T follicular helper cell (primary cell): Measurements from ENCODE around the gene COX7A2.

ENCODE experiments used
- DNase-seq: peaks from one replicate; pipeline ENCODE4 v3.0.0-alpha.2; 2020; ENCODE audit warnings: low read depth

COX7A2 gene

DNA sequence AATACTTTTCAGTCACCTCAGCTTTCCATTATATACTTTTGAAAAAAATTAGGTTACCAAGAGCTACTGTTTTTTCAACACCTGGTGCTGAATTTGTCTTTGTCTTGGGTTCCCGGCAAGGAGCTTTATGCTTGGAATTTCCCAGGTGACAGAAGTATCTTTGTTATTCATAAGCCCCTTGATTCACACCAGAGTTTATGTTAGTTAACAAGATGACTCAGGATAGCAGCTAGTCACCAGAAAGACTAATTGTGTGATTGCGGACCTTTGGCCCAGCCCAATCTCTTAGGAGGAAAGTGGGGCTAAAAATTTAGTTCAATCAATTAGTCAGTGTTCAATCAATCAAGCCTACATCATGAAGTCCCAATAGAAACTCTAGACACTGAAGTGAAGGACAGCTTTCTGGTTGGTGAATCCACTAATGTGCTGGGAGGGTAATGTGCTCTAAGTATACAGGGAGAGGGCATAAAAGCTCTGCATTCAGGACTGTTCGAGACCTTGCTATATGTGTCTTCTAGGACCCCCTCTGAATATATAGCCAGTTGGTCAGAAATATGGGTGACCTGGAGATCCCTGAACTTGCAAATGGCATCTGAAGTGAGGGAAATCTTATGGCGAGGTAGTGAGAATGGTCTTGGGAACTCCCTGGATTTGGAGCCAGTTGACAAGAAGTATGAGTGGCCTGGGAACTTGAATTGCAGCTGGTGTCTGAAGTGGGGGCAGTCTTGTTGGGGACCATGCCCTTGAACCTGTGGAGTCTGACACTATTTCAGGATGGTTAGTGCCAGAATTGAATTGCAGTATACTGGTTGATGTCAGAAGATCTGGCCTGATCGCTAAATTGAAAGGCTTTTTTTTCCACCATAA lies 24.8 kb upstream of the COX7A2 start:
- DNase-seq, result no peak

DNA sequence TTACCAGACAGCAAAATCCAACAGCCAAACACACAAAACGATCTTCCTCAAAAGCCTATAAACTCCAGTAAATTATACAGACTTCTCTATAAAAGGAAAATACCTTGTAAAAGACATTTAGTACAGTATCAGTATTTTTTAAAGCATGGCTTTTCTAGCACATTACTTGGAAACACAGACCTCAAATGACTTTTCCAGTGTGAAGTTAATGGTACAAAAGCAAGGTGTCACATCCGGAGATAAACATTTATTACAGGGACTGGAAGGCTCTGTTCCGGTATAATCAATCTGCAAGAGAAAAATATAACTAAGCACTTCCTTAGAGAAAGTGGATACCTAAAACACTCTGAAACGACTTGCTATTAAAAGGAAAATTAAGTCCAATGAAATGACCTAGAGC lies 23.9 kb upstream of the COX7A2 start:
- DNase-seq, result no peak

DNA sequence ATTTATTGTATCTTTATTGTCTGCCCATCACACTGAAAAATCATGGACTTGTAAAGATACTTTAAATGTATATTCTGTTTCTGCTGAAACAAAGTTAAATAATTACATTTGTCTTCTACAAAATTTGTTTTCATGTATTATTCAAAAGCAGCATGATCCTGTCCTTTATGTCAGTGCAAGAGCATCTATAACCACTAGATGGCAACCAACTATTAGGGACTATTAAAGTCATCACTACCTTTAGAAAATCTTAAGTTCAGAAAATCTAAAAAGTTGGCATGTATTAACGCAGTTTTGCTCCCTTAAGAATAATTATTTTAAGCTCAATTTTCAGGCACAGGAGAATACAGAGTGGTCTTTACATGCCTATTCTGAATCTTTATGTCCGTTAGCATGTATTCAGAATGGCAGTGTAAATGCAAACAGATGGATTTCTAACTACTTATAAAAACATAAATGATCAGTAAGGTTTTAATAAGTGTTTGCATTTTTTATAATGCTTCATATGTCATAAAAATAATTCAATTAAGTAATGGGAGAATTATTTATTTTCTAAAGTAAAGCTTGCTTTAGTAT lies 23.2 kb upstream of the COX7A2 start:
- DNase-seq, result no peak

DNA sequence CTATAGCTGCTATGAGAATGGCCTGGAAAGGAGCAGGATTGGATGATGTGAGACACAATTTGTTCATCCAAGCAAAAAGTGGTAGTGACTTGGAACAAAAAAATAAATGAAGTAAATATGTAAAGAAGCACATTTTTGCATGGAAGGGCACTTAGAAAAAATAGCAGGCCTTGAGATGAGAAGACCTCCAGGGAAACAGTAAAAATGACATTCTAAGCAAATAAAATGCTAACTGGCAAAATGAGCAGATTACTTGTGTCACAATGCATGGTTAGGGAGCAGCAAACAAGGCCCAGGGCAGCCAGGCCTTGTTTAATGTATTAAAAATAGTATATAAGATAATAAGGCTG lies 19.8 kb upstream of the COX7A2 start:
- no peak for DNase-seq

DNA sequence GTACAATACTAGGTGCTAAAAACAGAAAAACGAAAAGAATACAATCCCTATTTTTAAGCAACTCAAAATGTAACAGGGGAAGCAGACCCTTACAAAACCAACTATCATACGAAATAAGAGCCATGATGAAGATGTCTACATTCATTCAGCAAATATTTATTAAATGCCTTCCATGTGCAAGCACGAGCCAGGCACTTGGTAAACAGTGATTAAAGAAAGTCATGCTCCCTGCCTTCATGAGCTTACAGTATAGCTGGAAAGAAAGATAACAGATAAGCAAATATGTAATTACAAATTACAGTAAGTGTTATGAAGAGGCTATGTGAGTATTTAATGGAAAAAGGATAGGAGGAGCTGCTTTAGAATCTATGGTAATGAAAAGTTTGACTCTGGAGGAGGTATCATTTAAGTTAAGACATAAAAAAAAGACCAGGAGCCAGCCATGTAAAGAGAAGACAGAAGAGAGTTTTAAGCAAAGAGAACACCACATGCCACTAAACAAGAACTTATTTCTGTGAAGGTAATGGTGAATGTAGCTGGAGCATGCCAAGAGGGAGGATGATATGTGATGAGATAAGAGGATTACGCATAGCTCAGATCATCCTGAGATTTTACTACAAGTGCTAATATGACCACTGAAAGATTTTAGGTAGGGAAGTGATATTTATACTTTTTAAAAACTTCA lies 19.3 kb upstream of the COX7A2 start:
- DNase-seq, result no peak

DNA sequence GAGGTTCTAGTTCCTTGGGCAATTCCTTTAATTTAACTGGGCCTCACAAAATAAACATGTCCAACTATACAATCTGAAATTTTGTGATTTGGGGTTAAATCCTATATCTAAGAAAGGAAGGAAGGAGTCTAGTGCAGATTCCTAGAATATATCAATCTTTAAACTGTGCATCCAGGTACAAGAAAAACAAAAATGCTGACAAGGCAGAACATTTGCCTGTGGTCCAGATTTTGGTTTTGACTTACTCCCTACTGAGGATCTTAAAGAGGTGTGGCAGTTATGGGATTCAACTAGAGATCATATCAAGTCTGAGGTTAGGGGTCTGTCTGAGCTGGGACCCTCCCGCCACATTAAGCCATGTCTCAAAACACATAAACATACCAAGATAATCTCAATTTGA lies 17.7 kb upstream of the COX7A2 start:
- DNase-seq, result no peak

DNA sequence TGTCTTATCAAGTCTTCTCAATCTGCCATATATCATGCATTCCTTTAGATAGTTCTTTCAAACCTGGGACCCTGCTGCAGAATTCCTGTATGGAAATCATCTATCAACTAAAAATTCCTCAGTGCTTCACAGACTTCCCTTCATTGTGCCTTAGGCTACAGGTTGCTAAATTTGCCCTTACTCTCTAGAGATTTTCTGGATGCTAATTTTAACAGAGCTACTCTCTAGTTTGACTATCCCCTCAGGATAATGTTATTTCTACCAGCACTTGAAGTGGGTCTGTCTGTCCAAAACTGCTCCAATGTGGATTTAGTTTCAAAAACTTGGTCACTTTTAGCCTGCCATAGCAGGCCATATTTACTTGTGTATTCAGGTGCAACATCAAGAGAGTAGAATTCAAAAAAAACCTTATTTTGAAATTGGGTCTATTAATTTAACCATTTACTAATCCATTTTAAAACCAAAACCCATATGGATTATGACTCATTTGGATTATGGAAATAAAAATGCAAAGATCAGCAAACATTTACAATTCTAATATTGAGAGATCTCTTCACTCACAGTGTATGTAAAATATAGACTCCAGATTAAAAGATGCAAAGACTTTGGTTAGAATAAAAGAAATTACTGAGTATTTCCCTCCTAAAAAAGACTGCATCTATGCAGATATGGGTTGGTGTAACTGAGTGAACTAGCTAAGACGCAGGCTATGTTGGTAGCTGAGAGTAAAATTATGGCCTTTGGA lies 13.9 kb upstream of the COX7A2 start:
- DNase-seq, result no peak

DNA sequence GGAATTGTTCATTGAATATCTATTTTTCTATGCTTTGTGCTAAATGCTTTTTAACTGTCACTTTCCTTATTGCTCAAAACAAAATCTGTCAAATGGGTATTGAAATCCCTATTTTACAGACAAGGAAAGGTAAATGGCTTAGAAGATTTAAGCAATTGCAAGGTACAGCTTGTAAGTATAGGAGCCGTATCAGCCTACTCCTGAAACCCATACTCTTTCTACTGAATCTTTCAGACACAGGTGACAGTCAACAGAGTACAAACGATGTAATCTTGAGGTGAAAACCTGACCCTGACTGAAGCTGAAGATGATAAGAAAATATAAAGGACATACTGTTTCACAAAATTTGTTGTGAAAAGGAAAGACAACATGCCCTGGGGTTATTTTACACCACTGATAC lies 7.0 kb upstream of the COX7A2 start:
- no peak for DNase-seq

DNA sequence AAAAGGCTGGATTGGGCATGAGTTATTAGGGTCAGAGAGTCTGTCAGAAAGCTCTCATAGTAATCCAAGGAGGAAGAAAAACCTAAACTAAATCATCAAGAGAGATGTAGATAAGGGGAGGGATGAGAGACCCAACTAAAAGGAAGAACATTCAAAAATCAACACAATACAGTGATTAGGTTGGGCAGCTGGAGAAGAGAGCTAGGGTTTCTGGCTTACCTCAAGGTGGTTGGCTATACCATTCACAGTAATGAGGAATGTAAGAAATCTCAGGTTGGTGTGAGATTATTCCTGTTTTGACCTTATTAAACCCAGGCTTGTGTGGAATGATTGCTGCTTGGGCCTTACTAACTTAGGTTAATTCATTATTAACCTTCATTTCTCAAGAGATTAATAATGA lies 6.2 kb upstream of the COX7A2 start:
- no peak for DNase-seq

DNA sequence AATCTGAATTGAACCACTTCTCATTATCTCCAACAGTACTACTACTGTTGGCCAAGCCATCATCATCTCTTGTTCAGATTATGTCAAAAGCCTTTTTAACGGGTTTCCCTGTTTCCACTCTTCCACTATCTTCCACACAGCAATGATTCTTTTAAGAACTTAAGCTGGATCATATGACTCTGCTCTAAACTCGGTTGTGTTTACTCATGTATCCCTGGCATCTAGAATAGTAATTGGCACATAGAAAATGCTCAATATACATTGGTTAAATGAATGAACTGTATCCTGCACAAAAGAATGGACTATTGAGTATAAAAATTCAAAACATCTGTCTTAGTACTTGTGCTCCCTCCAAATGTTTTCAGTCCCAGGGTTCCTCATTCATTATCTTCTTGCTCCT lies 2.8 kb upstream of the COX7A2 start:
- no peak for DNase-seq

DNA sequence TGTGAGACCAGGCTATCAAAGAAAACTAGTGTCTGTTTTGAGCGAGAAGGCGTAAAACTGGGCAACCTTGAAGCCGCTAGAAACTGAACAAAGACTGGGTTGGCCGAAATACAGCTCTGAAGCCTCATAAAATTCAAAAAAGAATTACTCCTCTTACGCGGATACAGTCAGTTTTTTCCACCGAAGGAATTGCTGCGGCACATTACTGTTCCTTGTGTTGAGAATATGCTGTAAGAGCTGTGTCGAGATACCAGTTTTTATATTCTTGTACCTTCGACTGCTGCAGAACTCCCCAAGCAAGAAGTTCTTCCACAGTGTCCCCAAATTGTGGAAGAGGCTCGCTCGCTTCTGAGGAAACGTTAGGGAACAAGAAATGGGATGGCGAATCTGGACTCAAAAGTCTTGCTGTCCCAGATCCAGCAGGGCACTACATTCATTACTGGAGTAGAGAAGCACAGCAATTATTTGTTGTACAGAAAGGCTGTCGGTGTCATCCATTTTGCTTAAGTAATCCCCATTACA lies 523 bp upstream of the COX7A2 start:
- DNase-seq, result no peak

DNA sequence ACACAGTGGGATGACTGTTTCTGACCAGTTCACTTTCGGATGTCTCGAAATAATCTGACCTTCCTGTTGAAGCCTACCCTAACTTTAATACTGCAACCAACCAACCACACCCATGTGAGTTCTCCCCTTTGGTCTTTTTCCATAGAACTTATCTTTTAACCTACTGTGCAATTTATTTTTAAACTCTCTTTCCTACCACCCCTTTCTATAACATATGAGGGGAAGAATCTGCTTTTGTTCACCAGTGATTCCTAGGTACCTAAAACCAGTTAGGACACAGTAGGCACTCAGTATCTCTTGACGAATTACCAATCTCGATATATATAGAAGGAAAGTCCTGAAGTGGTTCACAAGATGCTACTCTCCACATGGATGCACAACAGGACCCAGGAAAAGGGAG lies 7.0 kb downstream of the COX7A2 start:
- DNase-seq, result no peak

DNA sequence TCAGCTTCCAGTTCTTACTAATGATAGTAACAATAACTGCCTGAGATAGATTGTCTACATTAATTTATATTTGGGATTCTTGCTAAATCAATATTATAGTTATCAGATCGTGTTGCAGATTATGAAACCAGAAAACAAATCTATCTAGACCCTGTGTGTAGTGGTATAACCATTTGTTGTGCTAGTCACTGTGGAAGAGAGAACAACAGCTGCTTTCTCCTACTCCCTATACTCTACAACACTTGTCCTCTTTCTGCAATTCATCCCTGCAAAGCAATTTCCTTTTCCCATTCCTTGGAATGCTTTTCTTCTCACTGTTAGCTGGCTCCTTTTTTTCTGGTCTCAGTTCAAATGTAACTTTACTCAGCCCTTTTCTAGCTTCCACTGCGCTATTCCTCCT lies 8.3 kb downstream of the COX7A2 start:
- DNase-seq, result no peak

DNA sequence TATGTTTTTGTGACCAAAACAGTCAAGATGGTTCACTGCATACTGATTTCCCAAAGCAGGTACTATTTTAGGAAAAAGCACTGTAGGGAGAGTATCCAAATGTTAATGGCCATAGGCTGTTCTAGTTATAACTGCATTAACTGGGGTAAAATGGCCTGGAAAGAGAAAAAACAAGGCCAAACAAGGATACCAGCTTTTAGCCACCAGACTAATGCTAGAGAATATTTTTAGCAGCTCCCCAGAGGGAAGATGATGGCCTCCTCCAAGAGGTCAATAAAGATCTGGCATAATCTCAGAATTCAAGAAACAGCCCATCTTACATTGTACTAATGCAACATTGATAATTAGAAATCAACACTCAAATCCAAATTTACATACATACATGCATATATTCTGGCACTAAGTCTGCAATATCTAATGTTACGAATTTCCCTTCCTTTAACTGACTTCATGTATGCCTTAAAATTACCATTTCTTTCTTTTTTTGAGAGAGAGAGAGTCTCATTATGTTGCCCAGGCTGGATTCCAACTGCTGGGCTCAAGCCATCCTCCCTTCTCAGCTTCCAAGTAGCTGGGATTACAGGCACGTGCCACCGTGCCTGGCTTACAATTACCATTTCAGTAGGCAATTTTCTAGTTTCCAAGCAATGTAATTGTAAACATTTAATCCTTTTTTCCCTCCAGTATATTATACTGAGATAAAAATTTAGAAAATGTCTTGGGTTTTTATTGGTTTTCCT lies 9.3 kb downstream of the COX7A2 start:
- DNase-seq, result no peak

DNA sequence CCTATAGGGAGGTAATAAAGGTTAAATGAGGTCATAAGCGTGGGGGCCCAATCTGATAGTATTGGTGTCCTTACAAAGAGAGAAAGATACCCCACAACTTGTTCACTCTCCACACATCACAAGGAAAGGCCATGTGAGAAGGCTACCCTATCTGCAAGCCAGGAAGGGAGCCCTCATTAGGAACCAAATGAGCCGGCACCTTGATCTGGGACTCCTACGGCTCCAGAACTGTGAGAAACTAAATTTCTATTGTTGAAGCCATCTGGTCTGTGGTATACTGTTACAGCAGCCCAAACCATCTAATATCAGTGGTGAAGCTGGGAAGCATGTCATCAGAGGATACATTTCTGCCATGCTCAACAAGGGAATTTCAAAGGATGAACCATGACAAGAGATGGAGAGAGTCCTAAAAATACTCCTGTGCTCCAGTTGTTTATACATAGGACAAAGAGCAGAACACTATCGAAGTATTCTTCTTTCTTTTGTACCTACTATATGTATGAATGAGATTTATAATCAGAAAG lies 10.4 kb downstream of the COX7A2 start:
- DNase-seq, result no peak

DNA sequence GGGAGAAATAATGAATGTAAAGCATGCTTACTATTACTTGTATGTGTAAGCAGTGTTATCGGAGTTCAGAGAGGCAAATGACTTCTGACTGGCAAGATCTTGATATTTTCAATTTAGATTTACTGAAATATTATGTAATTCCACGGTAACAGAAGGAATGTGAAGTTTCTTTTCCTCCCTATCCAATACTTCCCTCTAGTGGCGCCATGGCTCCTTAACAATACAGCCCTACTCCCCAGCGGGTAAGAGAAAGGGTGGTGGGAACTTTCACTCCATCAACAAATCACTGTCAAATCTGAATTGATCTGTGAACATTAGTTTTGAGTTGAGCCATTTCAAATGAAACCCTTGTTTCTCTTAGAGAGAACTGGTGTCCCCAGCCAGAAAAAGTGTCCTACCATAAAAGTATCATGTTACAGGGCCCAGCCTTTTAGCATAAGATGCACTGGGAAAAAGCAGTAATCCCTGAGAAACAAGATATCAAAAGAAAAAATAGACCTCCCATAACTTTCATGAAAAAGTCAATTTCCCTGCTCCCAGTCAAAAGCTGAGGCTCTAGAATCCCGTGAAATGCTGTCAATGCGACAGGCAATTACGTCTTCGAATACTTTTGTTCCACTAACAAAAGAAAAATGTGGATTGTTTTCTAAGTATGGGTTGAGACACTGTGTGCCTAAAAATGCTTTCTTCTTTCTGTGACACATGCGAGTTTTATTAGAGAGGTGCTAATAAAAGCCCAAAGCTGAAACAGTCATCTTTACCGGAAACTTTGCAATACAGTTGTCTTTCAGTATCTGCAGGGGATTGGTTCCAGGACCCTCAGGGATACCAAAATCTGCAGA lies 12.9 kb downstream of the COX7A2 start:
- DNase-seq, result no peak

DNA sequence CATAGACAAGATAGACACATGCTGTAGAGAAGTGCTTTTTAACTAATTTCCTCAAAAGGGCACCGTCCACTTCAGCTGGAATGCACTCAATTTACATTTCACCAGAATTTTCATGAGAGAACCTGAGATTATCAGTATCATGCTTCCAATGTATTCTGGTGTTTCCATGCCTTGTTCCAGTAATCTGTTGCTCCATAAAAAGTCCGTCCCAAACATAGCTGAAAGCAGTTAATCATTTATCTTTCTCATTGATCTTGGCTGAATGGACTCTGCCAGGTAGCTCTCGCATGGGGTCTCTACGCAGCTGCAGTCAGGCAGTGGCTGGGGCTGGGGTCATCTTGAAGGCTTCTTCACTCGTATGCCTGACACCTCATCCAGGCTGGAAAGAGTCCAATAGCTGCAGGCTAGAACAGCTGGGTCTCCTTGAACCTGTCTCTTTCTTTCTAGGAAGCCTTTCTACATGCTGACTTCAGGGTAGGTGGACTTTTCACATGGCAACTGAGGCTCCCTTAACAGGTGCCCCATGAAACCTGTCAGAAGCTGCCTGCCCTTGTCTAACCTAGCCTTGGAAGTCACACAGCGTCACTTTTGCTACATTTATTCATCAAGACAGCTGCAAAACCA lies 19.2 kb downstream of the COX7A2 start:
- DNase-seq, result no peak

DNA sequence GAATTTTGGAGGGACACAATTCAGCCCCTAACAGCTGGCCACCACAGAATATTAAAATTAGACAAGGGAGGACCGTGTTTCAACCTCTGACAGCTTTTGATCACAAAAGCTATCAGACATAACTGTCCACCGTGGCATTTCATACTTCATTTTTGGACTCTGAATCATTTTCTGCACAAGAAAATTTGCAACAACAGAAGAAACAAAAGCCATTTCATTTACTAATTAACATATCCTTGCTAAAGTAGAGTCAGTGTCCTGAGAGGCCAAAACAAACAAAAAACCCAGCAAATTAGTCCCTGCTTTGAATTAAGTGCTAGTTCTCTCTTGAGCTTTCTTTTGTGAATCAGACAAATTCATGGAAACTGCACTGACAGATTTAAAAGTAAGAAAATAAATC lies 20.2 kb downstream of the COX7A2 start:
- DNase-seq, result no peak

DNA sequence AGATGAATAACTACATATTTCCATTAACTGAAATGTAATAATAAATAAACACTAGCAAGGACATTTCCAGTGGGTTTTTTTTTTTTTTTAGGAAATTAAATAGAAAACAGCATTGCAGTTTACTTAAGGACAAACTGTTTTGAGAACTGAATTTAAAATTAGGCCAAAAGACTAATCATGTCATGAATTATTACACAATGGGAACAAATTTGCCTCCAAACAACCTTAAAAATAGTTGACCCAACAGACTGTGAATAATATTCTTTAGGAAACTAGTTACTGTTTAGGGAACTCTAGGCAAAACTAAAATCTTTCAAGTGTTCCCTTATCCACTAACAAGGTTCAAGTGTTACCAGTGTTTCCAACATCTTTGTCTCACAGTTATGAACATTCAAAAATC lies 21.3 kb downstream of the COX7A2 start:
- no peak for DNase-seq

DNA sequence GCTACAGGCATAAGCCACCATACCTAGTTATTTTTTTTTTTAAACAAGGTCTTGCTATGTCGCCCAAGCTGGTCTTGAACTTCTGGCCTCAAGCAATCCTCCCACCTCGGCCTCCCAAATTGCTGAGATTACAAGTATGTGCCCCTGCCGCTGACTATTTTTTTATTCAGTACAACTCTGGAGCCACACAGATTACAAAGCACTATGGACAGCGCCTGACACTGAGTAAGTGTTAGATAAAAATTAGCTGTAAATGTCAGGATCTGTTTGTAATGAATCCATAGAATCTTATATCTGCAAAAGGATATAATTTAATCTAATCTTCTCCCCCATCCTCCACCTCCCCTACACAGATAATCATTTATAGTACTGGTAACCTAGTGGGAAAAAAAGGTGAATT lies 22.5 kb downstream of the COX7A2 start:
- DNase-seq, result no peak
